ENCODE data around the gene KANK4. TPM values are rescaled to one million over a fixed set of nuclear protein-coding genes. Genes with fewer than 3 reads are reported as not detected.

KANK4 gene
- total RNA-seq: 0.63 TPM

GRCh38 chr1:62318756-62319544, at the start of gene KANK4:
TSS of gene KANK4 (minus strand) at chr1:62319434. CDS start at chr1:62281564, 37,870 bp downstream.

GRCh38 chr1:62194651-62195544, 124.3 kb downstream of the KANK4 start, which contains the start of gene L1TD1:
TSS of gene L1TD1 (plus strand) at chr1:62194849. CDS start at chr1:62206629, 11,780 bp downstream.

Small RNA genes lying within 50 kb of the gene (small RNA-seq; reads per million reads assigned to genes)
- gene RNU6-371P (ENCODE audit: low replicate concordance): not detected

Other genes with a start within 250 kb of the KANK4 start
- not detected for gene L1TD1, start 124.6 kb downstream of the KANK4 start, total RNA-seq
- 46.6 TPM for gene USP1, start 117.6 kb upstream of the KANK4 start, total RNA-seq